Mesenchymal stem cell (in vitro differentiated cells and primary cell): Measurements from ENCODE around the gene CBLN3.
A peak's percentile ranks its signal among the peaks of the same experiment; 100 is the strongest.

Experiments
- DNase-seq: peaks from one replicate; pipeline ENCODE4 v3.0.0-alpha.2; 2013
- H2AFZ ChIP-seq: one replicate; pipeline ENCODE4 v1.6.1; 2013; ENCODE audit warnings: low read depth, mild to moderate bottlenecking, control low read depth, inconsistent platforms, low read length, moderate library complexity
- H2AK5ac ChIP-seq: 2 replicates; pipeline ENCODE4 v1.6.1; 2013; ENCODE audit warnings: low read length, moderate library complexity, mild to moderate bottlenecking, inconsistent platforms; ENCODE audit not compliant: severe bottlenecking
- H2BK120ac ChIP-seq: one replicate; pipeline ENCODE4 v1.6.1; 2013; ENCODE audit warnings: low read depth, mild to moderate bottlenecking, inconsistent platforms, low read length, moderate library complexity
- H2BK12ac ChIP-seq, 2 experiments: one replicate each; pipeline ENCODE4 v1.6.1; 2013; ENCODE audit warnings: inconsistent platforms in 2 of 2, low read length in 2 of 2, mild to moderate bottlenecking in 2 of 2, moderate library complexity in 2 of 2, control low read depth in 1 of 2
- H2BK15ac ChIP-seq: one replicate; pipeline ENCODE4 v1.6.1; 2013; ENCODE audit warnings: mild to moderate bottlenecking, low read depth, inconsistent platforms; ENCODE audit not compliant: poor library complexity, severe bottlenecking
- H2BK5ac ChIP-seq: 2 replicates; pipeline ENCODE4 v1.6.1; 2013; ENCODE audit warnings: low read depth, mild to moderate bottlenecking, low read length, control low read depth, inconsistent platforms; ENCODE audit not compliant: poor library complexity, severe bottlenecking
- H3K14ac ChIP-seq, 2 experiments: one replicate each; pipeline ENCODE4 v1.6.1; 2013; ENCODE audit warnings: inconsistent platforms in 2 of 2, low read length in 2 of 2, control low read depth in 1 of 2, mild to moderate bottlenecking in 1 of 2, moderate library complexity in 1 of 2
- H3K18ac ChIP-seq, 2 experiments: one replicate each; pipeline ENCODE4 v1.6.1; 2013; ENCODE audit warnings: inconsistent platforms in 2 of 2, low read length in 2 of 2, control low read depth in 1 of 2, low read depth in 1 of 2, mild to moderate bottlenecking in 1 of 2
- H3K23ac ChIP-seq, 2 experiments: one replicate each; pipeline ENCODE4 v1.6.1; 2013; ENCODE audit warnings: inconsistent platforms in 2 of 2, low read length in 2 of 2, mild to moderate bottlenecking in 2 of 2, moderate library complexity in 2 of 2, control low read depth in 1 of 2
- H3K27ac ChIP-seq: 2 replicates; pipeline ENCODE4 v1.5.1; 2013; ENCODE audit warnings: mild to moderate bottlenecking, moderate library complexity, low read length, control low read depth, inconsistent platforms; ENCODE audit not compliant: poor library complexity, severe bottlenecking
- H3K27me3 ChIP-seq, 2 experiments: 2 replicates each; pipeline versions ENCODE4 v1.6.1 to v1.7.0; 2013; ENCODE audit warnings: low read length in 2 of 2, mild to moderate bottlenecking in 2 of 2, moderate library complexity in 2 of 2, control low read depth in 1 of 2, inconsistent platforms in 1 of 2; ENCODE audit not compliant: control insufficient read depth in 1 of 2, insufficient read depth in 1 of 2
- H3K36me3 ChIP-seq, 2 experiments: 2 replicates each; pipeline versions ENCODE4 v1.6.1 to v1.7.0; 2013; ENCODE audit warnings: low read length in 2 of 2, control low read depth in 1 of 2, inconsistent platforms in 1 of 2, low read depth in 1 of 2, mild to moderate bottlenecking in 1 of 2; ENCODE audit not compliant: insufficient read depth in 2 of 2, control insufficient read depth in 1 of 2
- H3K4ac ChIP-seq, 2 experiments: one replicate each; pipeline ENCODE4 v1.6.1; 2013; ENCODE audit warnings: inconsistent platforms in 2 of 2, low read length in 2 of 2, mild to moderate bottlenecking in 2 of 2, moderate library complexity in 2 of 2, control low read depth in 1 of 2, low read depth in 1 of 2
- H3K4me1 ChIP-seq: 2 replicates; pipeline ENCODE4 v1.6.1; 2013; ENCODE audit warnings: low read depth, low read length, control low read depth; ENCODE audit not compliant: control insufficient read depth, insufficient read depth
- H3K4me2 ChIP-seq: 2 replicates; pipeline ENCODE4 v1.6.1; 2013; ENCODE audit warnings: low read length, mild to moderate bottlenecking, inconsistent platforms; ENCODE audit not compliant: poor library complexity, severe bottlenecking
- H3K4me3 ChIP-seq, 2 experiments: 2 replicates each; pipeline versions ENCODE4 v1.5.1 to v1.7.0; 2013; ENCODE audit warnings: low read length in 2 of 2, mild to moderate bottlenecking in 2 of 2, control low read depth in 1 of 2, low read depth in 1 of 2; ENCODE audit not compliant: insufficient read depth in 1 of 2
- H3K79me1 ChIP-seq: replicated peaks from 2 replicates; pipeline ENCODE4 v1.6.1; 2013; ENCODE audit warnings: mild to moderate bottlenecking, control low read depth, low read length, inconsistent platforms; ENCODE audit not compliant: poor library complexity, severe bottlenecking
- H3K9ac ChIP-seq: 2 replicates; pipeline ENCODE4 v1.7.0; 2013; ENCODE audit warnings: mild to moderate bottlenecking, low read length, moderate library complexity
- H3K9me3 ChIP-seq: 2 replicates; pipeline ENCODE4 v1.7.0; 2013; ENCODE audit warnings: mild to moderate bottlenecking, low read length; ENCODE audit not compliant: control insufficient read depth
- H4K8ac ChIP-seq: one replicate; pipeline ENCODE4 v1.6.1; 2013; ENCODE audit warnings: inconsistent platforms, mild to moderate bottlenecking, low read length, moderate library complexity
- H4K91ac ChIP-seq: one replicate; pipeline ENCODE4 v1.6.1; 2013; ENCODE audit warnings: mild to moderate bottlenecking, low read length, inconsistent platforms
- WGBS: methylation state at CpG from one replicate; pipeline ENCODE4 v1.1.7; 2013; ENCODE audit warnings: mixed read lengths; 5-methylcytosine and 5-hydroxymethylcytosine counted together

The CBLN3 gene

GRCh38 chr14:24398653-24399446 is 30.6 kb downstream of the CBLN3 start, which contains the start of gene NYNRIN:
TSS of gene NYNRIN (plus strand) at chr14:24399003. CDS start at chr14:24399247, 244 bp downstream.
- no peak within 1 kb of the TSS for H2BK15ac ChIP-seq
- peak within 1 kb of the TSS; percentile 38 to 99 for H3K14ac ChIP-seq
- peak within 1 kb of the TSS; percentile 27 for H2AK5ac ChIP-seq
- peaks cover 10% of the 10 kb centered on the region for H3K79me1 ChIP-seq
- whole genome bisulfite sequencing = 0% methylated on average over 39 of the region's 57 CpGs
- H3K18ac ChIP-seq = peak within 1 kb of the TSS; percentile 90 to 93
- no peak within 1 kb of the TSS for H3K27ac ChIP-seq
- H3K4me1 ChIP-seq = peaks cover 22% of the 10 kb centered on the region
- peak; percentile 50 for DNase-seq
- H2BK5ac ChIP-seq = no peak within 1 kb of the TSS
- peak within 1 kb of the TSS; percentile 96 for H3K4me2 ChIP-seq
- peak within 1 kb of the TSS; percentile 73 to 82 for H3K4me3 ChIP-seq
- no peaks in the 10 kb centered on the region for H3K27me3 ChIP-seq
- peak within 1 kb of the TSS; percentile 78 to 85 for H3K4ac ChIP-seq
- H2BK120ac ChIP-seq = peak within 1 kb of the TSS; percentile 74
- H4K8ac ChIP-seq = peak within 1 kb of the TSS; percentile 85
- peak within 1 kb of the TSS; percentile 51 for H2AFZ ChIP-seq
- H3K23ac ChIP-seq = peak within 1 kb of the TSS in 1 of 2 experiments; percentile 90
- peak within 1 kb of the TSS; percentile 38 to 93 for H2BK12ac ChIP-seq
- H4K91ac ChIP-seq = peak within 1 kb of the TSS; percentile 84
- H3K9me3 ChIP-seq = no peaks in the 10 kb centered on the region
- H3K36me3 ChIP-seq = no peaks in the 10 kb centered on the region
- H3K9ac ChIP-seq = peak within 1 kb of the TSS; percentile 78

GRCh38 chr14:24398293-24398652 is 31.2 kb downstream of the CBLN3 start:
- no peaks in the 10 kb centered on the region for H3K9me3 ChIP-seq
- no peak overlapping the region for H3K23ac ChIP-seq
- no peak overlapping the region for H2BK5ac ChIP-seq
- H2BK15ac ChIP-seq = no peak overlapping the region
- DNase-seq = no peak
- H4K8ac ChIP-seq = peak overlapping the region; percentile 85
- H3K4me2 ChIP-seq = no peak overlapping the region
- H2AK5ac ChIP-seq = no peak overlapping the region
- H3K4ac ChIP-seq = peak overlapping the region in 1 of 2 experiments; percentile 85
- peak overlapping the region in 1 of 2 experiments; percentile 61 for H3K18ac ChIP-seq
- no peak overlapping the region for H3K27ac ChIP-seq
- H3K36me3 ChIP-seq = no peaks in the 10 kb centered on the region
- peak overlapping the region; percentile 74 for H2BK120ac ChIP-seq
- H3K14ac ChIP-seq = no peak overlapping the region
- peaks cover 22% of the 10 kb centered on the region for H3K4me1 ChIP-seq
- H3K4me3 ChIP-seq = peak overlapping the region in 1 of 2 experiments; percentile 36
- H3K79me1 ChIP-seq = peaks cover 9% of the 10 kb centered on the region
- no peak overlapping the region for H2AFZ ChIP-seq
- WGBS = 40% methylated on average over 1 of the region's 7 CpGs
- peak overlapping the region; percentile 74 for H4K91ac ChIP-seq
- no peaks in the 10 kb centered on the region for H3K27me3 ChIP-seq
- H3K9ac ChIP-seq = peak overlapping the region; percentile 56
- H2BK12ac ChIP-seq = no peak overlapping the region

- Histone ChIP-seq H3K4me1 (peaks cover 22% of the 10 kb centered on the region), H3K9ac (peak overlapping the region; percentile 56), H3K4me2 (no peak overlapping the region), H3K36me3 (no peaks in the 10 kb centered on the region), H3K14ac (no peak overlapping the region), H3K79me1 (peaks cover 9% of the 10 kb centered on the region), H3K27me3 (no peaks in the 10 kb centered on the region), H2AFZ (no peak overlapping the region), H3K4me3 (peak overlapping the region in 1 of 2 experiments; percentile 36), H4K8ac (peak overlapping the region; percentile 85), H2AK5ac (peak overlapping the region; percentile 27), H3K27ac (no peak overlapping the region), H3K18ac (peak overlapping the region; percentile 61 to 82), H4K91ac (peak overlapping the region; percentile 74), H2BK120ac (no peak overlapping the region), H3K9me3 (no peaks in the 10 kb centered on the region), H2BK12ac (peak overlapping the region in 1 of 2 experiments; percentile 29), H3K4ac (peak overlapping the region; percentile 40 to 85), H2BK5ac (no peak overlapping the region), H2BK15ac (no peak overlapping the region), H3K23ac (no peak overlapping the region)
- no peak for DNase-seq
- 73% methylated on average over 6 of the region's 6 CpGs for WGBS
Measured at GRCh38 chr14:24397639-24398292, 31.7 kb downstream of the CBLN3 start.
